Central memory CD8-positive, alpha-beta T cell (primary cell): ENCODE measurements around the gene SPATA31C1.
"Not testable (repeated sequence)": the region's sequence is repeated elsewhere in the genome, so short reads cannot be mapped to it uniquely, and the experiment has no call there.

ENCODE experiments used
- ATAC-seq: fragments of 150-1000 bp; cut with Tn5 transposase; replicated peaks from 2 replicates; pipeline ENCODE4 v1.10.0; 2022; ENCODE audit warnings: mild to moderate bottlenecking, moderate FRiP score, moderate number of reproducible peaks; ENCODE audit not compliant: poor library complexity, severe bottlenecking; ENCODE audit errors: extremely low read depth
- DNase-seq, 2 donors: peaks; one replicate each; pipeline ENCODE4 v3.0.0; 2021; ENCODE audit warnings: low spot score in 2 of 2
- H3K27ac Mint-ChIP-seq: one replicate; pipeline ENCODE4 v1.8.0; 2022; ENCODE audit warnings: low read depth, mild to moderate bottlenecking, moderate library complexity, mixed read lengths
- H3K27me3 Mint-ChIP-seq: one replicate; pipeline ENCODE4 v1.8.0; 2022; ENCODE audit warnings: mixed read lengths
- H3K36me3 Mint-ChIP-seq: one replicate; pipeline ENCODE4 v1.8.0; 2022; ENCODE audit warnings: mild to moderate bottlenecking, moderate library complexity, mixed read lengths; ENCODE audit not compliant: insufficient read depth
- H3K4me1 Mint-ChIP-seq: one replicate; pipeline ENCODE4 v1.8.0; 2022; ENCODE audit warnings: mixed read lengths
- H3K4me3 Mint-ChIP-seq: one replicate; pipeline ENCODE4 v1.8.0; 2022; ENCODE audit warnings: mild to moderate bottlenecking, moderate library complexity, mixed read lengths
- H3K9me3 Mint-ChIP-seq: one replicate; pipeline ENCODE4 v1.8.0; 2022; ENCODE audit warnings: mixed read lengths

SPATA31C1 gene

GRCh38 chr9:87917662-87918061 is at the start of gene SPATA31C1:
SPATA31C1 (plus strand) TSS chr9:87917962.
- not testable (repeated sequence) for H3K9me3 Mint-ChIP-seq, H3K27ac Mint-ChIP-seq, DNase-seq, H3K36me3 Mint-ChIP-seq, H3K4me3 Mint-ChIP-seq, ATAC-seq, H3K27me3 Mint-ChIP-seq, H3K4me1 Mint-ChIP-seq

- no peaks in the 10 kb centered on the region for H3K9me3 Mint-ChIP-seq
- no peak overlapping the region for H3K4me3 Mint-ChIP-seq
These were observed 49.6 kb upstream of the SPATA31C1 start for GRCh38 chr9:87868175-87868574.

GRCh38 chr9:87868635-87869034 is 49.1 kb upstream of the SPATA31C1 start:
- no peaks in the 10 kb centered on the region for H3K9me3 Mint-ChIP-seq
- H3K36me3 Mint-ChIP-seq: peaks cover 2% of the 10 kb centered on the region
- H3K4me3 Mint-ChIP-seq: no peak overlapping the region
- DNase-seq (no peak), ATAC-seq (no peak)
- no peaks in the 10 kb centered on the region for H3K4me1 Mint-ChIP-seq
- H3K27me3 Mint-ChIP-seq: peaks cover 24% of the 10 kb centered on the region
- H3K27ac Mint-ChIP-seq: no peak overlapping the region

More at GRCh38 chr9:87868175-87868574, 49.6 kb upstream of the SPATA31C1 start:
- H3K4me1 Mint-ChIP-seq: no peaks in the 10 kb centered on the region
- peaks cover 2% of the 10 kb centered on the region for H3K36me3 Mint-ChIP-seq
- no peak for ATAC-seq
- no peak for DNase-seq
- H3K27me3 Mint-ChIP-seq: peaks cover 24% of the 10 kb centered on the region
- no peak overlapping the region for H3K27ac Mint-ChIP-seq

GRCh38 chr9:87869082-87869481 is 48.7 kb upstream of the SPATA31C1 start:
- no peaks in the 10 kb centered on the region for H3K4me1 Mint-ChIP-seq
- no peak overlapping the region for H3K4me3 Mint-ChIP-seq
- no peak overlapping the region for H3K27ac Mint-ChIP-seq
- H3K27me3 Mint-ChIP-seq: peaks cover 21% of the 10 kb centered on the region
- no peaks in the 10 kb centered on the region for H3K9me3 Mint-ChIP-seq
- ATAC-seq: no peak
- H3K36me3 Mint-ChIP-seq: peaks cover 2% of the 10 kb centered on the region
- DNase-seq: no peak

GRCh38 chr9:87871425-87872078 is 46.2 kb upstream of the SPATA31C1 start:
- H3K4me3 Mint-ChIP-seq: no peak overlapping the region
- no peaks in the 10 kb centered on the region for H3K4me1 Mint-ChIP-seq
- H3K9me3 Mint-ChIP-seq: no peaks in the 10 kb centered on the region
- ATAC-seq: no peak
- no peak overlapping the region for H3K27ac Mint-ChIP-seq
- H3K27me3 Mint-ChIP-seq: peaks cover 22% of the 10 kb centered on the region
- DNase-seq: no peak
- peaks cover 2% of the 10 kb centered on the region for H3K36me3 Mint-ChIP-seq

- no peak overlapping the region for H3K27ac Mint-ChIP-seq
- H3K4me1 Mint-ChIP-seq: no peaks in the 10 kb centered on the region
- no peak overlapping the region for H3K4me3 Mint-ChIP-seq
- ATAC-seq (no peak), DNase-seq (no peak)
- peaks cover 2% of the 10 kb centered on the region for H3K36me3 Mint-ChIP-seq
- no peaks in the 10 kb centered on the region for H3K9me3 Mint-ChIP-seq
- peaks cover 22% of the 10 kb centered on the region for H3K27me3 Mint-ChIP-seq
These were observed 45.6 kb upstream of the SPATA31C1 start for GRCh38 chr9:87872079-87872624.

GRCh38 chr9:87873607-87874303 is 44.0 kb upstream of the SPATA31C1 start:
- no peaks in the 10 kb centered on the region for H3K9me3 Mint-ChIP-seq
- H3K4me1 Mint-ChIP-seq: no peaks in the 10 kb centered on the region
- H3K27me3 Mint-ChIP-seq: peaks cover 27% of the 10 kb centered on the region
- no peak for ATAC-seq
- no peak overlapping the region for H3K27ac Mint-ChIP-seq
- peaks cover 2% of the 10 kb centered on the region for H3K36me3 Mint-ChIP-seq
- DNase-seq: no peak
- no peak overlapping the region for H3K4me3 Mint-ChIP-seq

GRCh38 chr9:87874304-87874623 is 43.5 kb upstream of the SPATA31C1 start:
- DNase-seq: no peak
- H3K27me3 Mint-ChIP-seq: peaks cover 27% of the 10 kb centered on the region
- no peak overlapping the region for H3K4me3 Mint-ChIP-seq
- H3K4me1 Mint-ChIP-seq: no peaks in the 10 kb centered on the region
- ATAC-seq: no peak
- no peaks in the 10 kb centered on the region for H3K36me3 Mint-ChIP-seq
- no peaks in the 10 kb centered on the region for H3K9me3 Mint-ChIP-seq
- no peak overlapping the region for H3K27ac Mint-ChIP-seq

- Mint-ChIP-seq H3K4me3 (no peak overlapping the region), H3K27ac (no peak overlapping the region), H3K4me1 (no peaks in the 10 kb centered on the region), H3K27me3 (peaks cover 27% of the 10 kb centered on the region), H3K36me3 (no peaks in the 10 kb centered on the region), H3K9me3 (no peaks in the 10 kb centered on the region)
- DNase-seq (no peak), ATAC-seq (no peak)
These were observed 42.7 kb upstream of the SPATA31C1 start for GRCh38 chr9:87875060-87875459.

- DNase-seq (peak in 1 of 2 donors; percentile 4), ATAC-seq (no peak)
- Mint-ChIP-seq H3K4me1 (no peaks in the 10 kb centered on the region), H3K9me3 (no peaks in the 10 kb centered on the region), H3K4me3 (no peak overlapping the region), H3K27ac (no peak overlapping the region), H3K36me3 (no peaks in the 10 kb centered on the region), H3K27me3 (peaks cover 30% of the 10 kb centered on the region)
These were observed 41.8 kb upstream of the SPATA31C1 start for GRCh38 chr9:87875831-87876545.

GRCh38 chr9:87876708-87877107 is 41.1 kb upstream of the SPATA31C1 start:
- Mint-ChIP-seq H3K9me3 (no peaks in the 10 kb centered on the region), H3K27me3 (peaks cover 37% of the 10 kb centered on the region), H3K4me3 (no peak overlapping the region), H3K4me1 (no peaks in the 10 kb centered on the region), H3K27ac (no peak overlapping the region), H3K36me3 (no peaks in the 10 kb centered on the region)
- no peak for ATAC-seq
- DNase-seq: no peak

GRCh38 chr9:87878989-87879511 is 38.7 kb upstream of the SPATA31C1 start:
- H3K9me3 Mint-ChIP-seq: no peaks in the 10 kb centered on the region
- H3K27ac Mint-ChIP-seq: no peak overlapping the region
- H3K4me3 Mint-ChIP-seq: no peak overlapping the region
- peaks cover 37% of the 10 kb centered on the region for H3K27me3 Mint-ChIP-seq
- no peaks in the 10 kb centered on the region for H3K36me3 Mint-ChIP-seq
- no peaks in the 10 kb centered on the region for H3K4me1 Mint-ChIP-seq
- no peak for ATAC-seq
- no peak for DNase-seq
